GM11168 (cell line): ENCODE results near the gene FBXO4.
"Not testable (repeated sequence)": the region's sequence is repeated elsewhere in the genome, so short reads cannot be mapped to it uniquely, and the experiment has no call there.

Source experiments
- in situ Hi-C: fragments of 300-500 bp; cut with MboI; formaldehyde crosslinking; loops from one replicate; pipeline ENCODE4 v1.12.0; 2022; ENCODE audit warnings: low sequenced_read_pairs; ENCODE audit not compliant: unreplicated experiment

Gene FBXO4

GRCh38 chr5:41921166-41921565 lies 3.9 kb upstream of the FBXO4 start:
- in situ Hi-C loops = no loop called here

DNA sequence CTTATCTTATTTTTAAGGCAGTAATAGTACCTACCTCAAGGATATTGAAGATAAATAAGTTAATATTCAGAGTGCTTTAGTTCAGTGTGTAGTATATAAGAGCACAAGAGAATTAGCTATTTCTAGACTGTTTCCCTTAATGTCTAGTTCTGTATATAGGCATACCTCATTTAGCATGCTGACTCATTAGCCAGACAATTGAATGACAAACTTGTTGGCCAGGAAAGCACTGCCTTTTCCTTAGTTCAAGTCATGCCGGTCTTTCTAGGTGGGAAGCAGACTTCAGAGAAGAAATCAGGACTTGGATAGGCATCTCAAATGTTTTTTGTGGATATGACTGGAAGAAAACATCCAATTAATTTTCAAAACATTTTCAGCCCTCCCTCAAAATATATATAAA lies 3.2 kb upstream of the FBXO4 start:
- in situ Hi-C loops = no loop called here

- in situ Hi-C loops = no loop called here
These were observed 582 bp upstream of the FBXO4 start for GRCh38 chr5:41924526-41924871.

GRCh38 chr5:41925555-41925951 lies 472 bp downstream of the FBXO4 start:
- in situ Hi-C loops = no loop called here

DNA sequence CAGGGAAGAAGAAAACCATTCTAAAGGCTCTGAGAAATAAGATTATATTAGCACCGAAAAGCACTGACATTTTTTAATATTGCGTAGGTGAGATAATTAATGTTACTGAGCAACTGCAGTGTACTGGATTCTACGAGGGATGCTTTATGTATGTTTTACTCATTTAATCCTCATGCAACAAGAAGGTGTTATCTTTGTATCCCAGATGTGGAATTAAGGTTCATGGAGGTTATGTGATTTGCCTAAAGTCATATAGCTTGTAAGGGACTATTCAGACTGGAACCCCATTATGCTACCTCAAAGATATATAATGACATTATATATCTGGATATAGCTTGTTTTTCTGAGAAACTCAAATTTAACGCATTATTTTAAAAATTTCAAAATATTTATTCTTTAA lies 2.5 kb downstream of the FBXO4 start:
- in situ Hi-C loops = no loop called here

DNA sequence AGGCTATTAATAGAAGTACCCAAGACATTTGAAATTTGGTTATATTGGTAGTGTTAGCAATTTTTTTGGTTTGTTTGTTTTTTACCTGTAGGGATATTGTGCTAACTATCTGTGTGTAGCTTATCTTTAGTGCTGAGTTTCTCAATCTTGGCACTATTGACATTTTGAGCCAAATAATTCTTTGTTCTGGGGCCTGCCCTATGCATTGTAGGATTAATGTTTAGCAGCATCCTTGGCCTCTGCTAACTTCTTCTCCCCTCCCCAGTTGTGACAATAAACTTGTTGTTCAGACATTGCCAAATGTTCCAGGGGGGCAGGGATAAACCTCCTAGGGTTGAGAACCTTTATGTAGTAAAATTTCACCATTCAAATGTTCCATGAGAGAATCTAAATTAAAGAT lies 4.0 kb downstream of the FBXO4 start:
- in situ Hi-C loops = no loop called here

- in situ Hi-C loops = loop anchor here (5.0 kb wide), 1 partner anchor 65 kb away; no protein-coding TSS in a partner anchor
These were observed 7.7 kb downstream of the FBXO4 start for GRCh38 chr5:41932770-41933169.

DNA sequence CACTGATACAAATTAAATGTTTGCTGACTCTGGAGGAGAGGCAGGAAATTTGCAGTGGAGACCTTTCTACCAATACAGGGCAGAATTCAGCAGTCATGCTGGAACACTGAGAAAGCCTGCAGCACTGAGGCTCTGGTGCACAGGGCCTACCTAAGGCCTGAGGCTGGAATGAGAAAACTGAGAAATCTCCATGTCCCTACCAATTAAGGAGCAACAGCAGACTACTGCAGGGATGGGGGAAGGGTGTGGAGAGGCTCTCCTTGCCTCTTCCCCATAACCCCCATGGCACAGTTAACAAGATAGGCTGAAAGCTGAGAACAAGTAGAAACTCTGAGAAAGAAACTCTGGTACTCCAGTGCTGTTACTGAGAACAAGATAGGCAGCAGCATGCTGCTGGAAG lies 10.5 kb downstream of the FBXO4 start:
- in situ Hi-C loops = no loop called here

DNA sequence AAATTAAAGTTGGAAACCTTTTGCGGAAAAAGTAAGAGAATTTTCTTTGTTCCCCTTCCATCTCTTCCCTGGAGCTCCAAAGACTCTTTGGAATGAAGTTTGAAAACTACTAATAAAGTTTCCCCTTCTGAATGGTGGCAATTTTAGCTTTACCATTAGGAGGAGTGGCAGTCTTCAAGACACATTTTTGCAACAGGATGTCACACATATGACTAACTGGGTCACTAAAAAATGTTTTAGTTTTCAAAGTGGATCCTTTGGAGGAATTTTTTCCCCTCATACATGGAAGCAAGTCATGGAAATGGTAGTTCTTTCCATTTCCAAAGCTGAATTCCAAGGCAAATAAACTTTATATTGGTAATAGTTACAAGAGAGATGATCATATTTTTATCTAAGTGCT lies 15.6 kb downstream of the FBXO4 start:
- in situ Hi-C loops = no loop called here

- in situ Hi-C loops = not testable (repeated sequence)
These were observed 20.4 kb downstream of the FBXO4 start for GRCh38 chr5:41945332-41945955.

- in situ Hi-C loops = no loop called here
These were observed 26.1 kb downstream of the FBXO4 start for GRCh38 chr5:41951224-41951623.

GRCh38 chr5:41954286-41954685 lies 29.2 kb downstream of the FBXO4 start:
- in situ Hi-C loops = no loop called here

DNA sequence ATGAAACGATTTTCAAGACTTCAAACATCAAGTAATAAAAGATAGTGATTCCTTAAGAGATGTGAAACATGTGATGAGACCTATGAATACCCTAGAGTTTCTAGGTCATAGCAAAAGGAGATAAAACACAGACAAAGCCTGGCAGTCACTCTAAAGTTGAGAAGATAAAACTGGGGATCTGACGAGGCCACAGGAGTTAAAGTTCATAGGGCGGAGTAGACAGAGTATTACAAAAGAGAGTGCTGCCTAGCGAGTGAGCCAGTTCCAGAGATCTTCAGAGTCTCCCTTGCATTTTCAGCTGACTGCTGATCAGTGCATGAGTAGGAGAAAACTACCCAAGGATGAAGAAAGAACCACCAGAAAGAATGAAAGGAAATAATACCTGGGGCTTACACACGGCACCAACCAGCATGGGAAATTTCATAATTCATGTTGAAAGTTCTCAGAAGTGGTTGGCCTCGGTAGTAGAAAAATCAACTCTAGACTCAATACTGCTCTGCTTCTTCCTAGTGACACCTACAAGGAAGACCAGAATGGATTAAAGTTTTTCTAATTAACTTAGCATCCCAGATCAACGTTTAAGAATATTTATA lies 30.4 kb downstream of the FBXO4 start:
- in situ Hi-C loops = no loop called here

- in situ Hi-C loops = no loop called here
These were observed 31.9 kb downstream of the FBXO4 start for GRCh38 chr5:41956943-41957342.

DNA sequence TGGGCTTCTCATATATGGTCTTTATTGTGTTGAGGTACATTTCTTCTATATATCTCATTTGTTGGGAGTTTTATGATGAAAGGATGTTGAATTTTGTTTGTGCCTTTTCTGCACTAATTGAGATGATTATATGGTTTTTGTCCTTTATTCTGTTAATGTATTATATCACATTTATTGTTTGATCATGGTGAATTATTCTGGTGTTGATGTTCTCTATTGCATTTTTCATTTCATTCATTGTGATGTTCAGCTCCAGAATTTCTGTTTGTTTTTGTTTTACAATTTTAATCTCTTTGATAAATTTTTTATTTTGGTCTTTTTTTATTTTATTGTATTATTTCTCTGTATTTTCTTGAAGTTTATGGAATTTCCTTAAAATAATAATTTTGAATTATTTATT lies 35.4 kb downstream of the FBXO4 start:
- in situ Hi-C loops = no loop called here

GRCh38 chr5:41961736-41962135 lies 36.7 kb downstream of the FBXO4 start:
- in situ Hi-C loops = no loop called here

DNA sequence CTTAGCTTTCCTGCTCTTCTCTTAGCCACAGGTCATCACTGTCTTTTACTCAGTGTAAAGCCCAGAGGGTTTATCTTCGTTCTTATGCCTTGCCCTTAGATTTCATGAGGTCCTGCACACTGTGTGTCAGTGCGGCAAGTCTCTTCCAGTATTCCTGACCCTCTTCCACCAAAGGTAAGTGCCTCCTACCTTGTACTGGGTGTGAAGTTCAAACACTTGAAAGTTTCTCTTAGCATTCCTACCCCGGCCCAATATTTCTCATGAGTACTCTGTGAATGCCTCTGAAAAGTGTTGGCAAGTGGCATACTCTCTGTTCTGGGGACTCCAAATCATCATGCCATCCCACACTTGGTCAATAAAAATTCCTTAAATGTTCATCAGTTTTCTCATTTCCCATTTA lies 37.4 kb downstream of the FBXO4 start:
- in situ Hi-C loops = no loop called here

GRCh38 chr5:41966401-41967105 lies 41.5 kb downstream of the FBXO4 start:
- in situ Hi-C loops = no loop called here

DNA sequence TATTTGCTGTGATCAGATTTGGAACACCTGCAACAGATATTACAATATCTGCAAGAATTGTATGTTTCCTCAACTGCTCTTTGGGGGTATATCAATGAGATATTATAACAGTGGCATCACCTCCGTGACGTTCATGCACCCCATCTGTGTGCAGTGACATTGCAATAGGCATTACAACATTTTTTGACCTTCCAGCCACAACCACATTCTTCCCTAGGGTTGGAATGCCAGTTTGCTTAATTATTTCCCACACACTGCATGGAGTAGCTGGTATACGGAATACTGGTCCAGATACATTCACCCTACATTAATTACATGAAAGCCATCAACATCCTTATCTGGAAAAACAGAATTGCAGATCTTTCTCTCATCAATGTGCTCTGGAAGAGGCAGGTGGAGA lies 42.3 kb downstream of the FBXO4 start:
- in situ Hi-C loops = no loop called here

DNA sequence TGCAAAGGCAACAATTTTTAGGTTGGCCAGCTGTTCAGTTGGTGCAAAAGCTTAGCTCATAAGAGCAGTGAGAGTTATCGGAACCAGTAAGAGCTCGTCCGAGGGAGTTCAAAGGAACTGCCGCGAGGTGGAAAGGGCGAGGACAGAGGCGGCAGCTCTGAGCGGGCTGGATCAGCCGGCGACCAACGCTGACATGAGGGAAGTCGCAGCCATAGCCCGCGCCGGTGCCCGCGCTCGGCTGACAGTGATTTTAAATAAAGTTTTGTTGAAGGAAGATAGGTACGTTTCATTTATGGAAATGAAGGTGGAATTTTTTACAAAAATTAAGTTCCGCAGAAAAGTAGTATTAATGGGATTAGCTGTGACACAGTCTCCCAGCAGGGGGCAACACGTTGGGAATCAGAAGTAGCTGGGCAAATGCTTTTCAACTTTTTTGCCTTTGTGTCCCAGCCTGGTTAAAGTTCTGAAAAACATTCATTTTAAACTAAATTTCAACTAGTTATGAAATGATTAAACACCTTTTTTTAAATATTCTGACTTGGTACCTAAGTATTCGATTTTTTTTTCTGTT lies 43.2 kb downstream of the FBXO4 start:
- in situ Hi-C loops = no loop called here

DNA sequence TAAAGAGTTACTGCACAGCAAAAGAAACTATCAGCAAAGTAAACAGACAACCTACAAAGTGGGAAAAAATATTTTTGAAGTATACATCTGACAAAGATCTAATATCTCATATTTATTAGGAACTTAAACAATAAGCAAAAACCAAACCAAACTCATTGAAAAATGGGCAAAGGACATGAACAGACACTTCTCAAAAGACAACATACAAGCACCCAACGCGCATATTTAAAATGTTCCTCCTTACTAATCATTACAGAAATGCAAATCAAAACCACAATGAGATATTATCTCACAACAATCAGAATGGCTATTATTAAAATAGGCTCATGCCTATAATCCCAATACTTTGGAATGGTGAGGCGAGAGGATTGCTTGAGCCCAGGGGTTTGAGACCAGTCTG lies 48.0 kb downstream of the FBXO4 start:
- in situ Hi-C loops = no loop called here

DNA sequence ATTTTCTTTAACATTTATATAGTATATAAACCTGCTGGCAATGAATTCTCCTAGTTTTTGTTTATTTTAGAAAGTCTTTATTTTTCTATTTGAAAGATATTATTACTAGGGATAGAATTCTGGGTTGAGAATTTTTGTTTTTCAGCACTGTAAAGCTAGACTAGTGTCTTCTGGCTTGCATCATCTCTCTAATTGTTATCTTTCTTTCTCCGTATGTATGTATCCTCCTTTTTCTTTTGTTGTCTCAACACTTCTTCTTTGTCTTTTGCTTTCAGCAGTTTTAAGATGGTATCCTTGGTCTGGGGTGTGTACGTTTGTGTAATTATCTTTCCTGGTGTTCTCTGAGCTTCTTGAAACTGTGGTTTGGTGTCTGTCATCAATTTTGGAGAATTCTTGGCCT lies 48.8 kb downstream of the FBXO4 start:
- in situ Hi-C loops = no loop called here
